ENCODE measurements around the gene TMEM223.

- no peak for TF ChIP-seq CTCF (IDR thresholded peaks at IDR 0.05)
- TF ChIP-seq POLR2A (IDR thresholded peaks at IDR 0.05), result no peak
These were observed 39.5 kb downstream of the TMEM223 start for GRCh38 chr11:62752177-62752785.
